H1 (cell line): ENCODE results near the gene ST6GALNAC4. TPM values are rescaled to one million over a fixed set of nuclear protein-coding genes. Genes with fewer than 3 reads are reported as not detected.

ENCODE experiments used
- ASH2L ChIP-seq: fragments of 200-600, 300-600 bp; sonication (generic); IDR thresholded peaks from one replicate; pipeline ENCODE4 v1.7.1; 2017; ENCODE audit warnings: low read length
- BACH1 ChIP-seq: IDR thresholded peaks from 2 replicates; pipeline ENCODE4 v1.6.1; 2012; ENCODE audit warnings: low read length, improper control_type of control experiment
- HDAC2 ChIP-seq, 2 experiments: fragments of 300-600 bp in 1 of 2; sonication (generic) in 1 of 2; IDR thresholded peaks; 2 replicates each; pipeline ENCODE4 v1.6.1; 2011 to 2012; ENCODE audit warnings: low read depth in 2 of 2, low read length in 2 of 2, mild to moderate bottlenecking in 2 of 2, moderate library complexity in 2 of 2, borderline replicate concordance in 1 of 2, inconsistent platforms in 1 of 2
- KDM5A ChIP-seq: fragments of 200-600 bp; IDR thresholded peaks from 2 replicates; pipeline ENCODE4 v1.7.1; 2012; ENCODE audit warnings: mild to moderate bottlenecking, low read length, inconsistent platforms, mixed read lengths
- POLR2A ChIP-seq, 2 experiments: IDR thresholded peaks; 1 replicate in 1 of 2; 2 replicates in 1 of 2; pipeline ENCODE4 v1.6.1; 2011; ENCODE audit warnings: low read depth in 2 of 2, low read length in 2 of 2, mild to moderate bottlenecking in 2 of 2; ENCODE audit errors: control extremely low read depth in 1 of 2
- SIN3A ChIP-seq, 2 experiments: IDR thresholded peaks in 1 of 2; conservative IDR thresholded peaks in 1 of 2; 2 replicates each; pipeline ENCODE4 v1.6.1; 2011 to 2012; ENCODE audit warnings: low read length in 2 of 2, improper control_type of control experiment in 1 of 2, low read depth in 1 of 2, mild to moderate bottlenecking in 1 of 2
- TAF1 ChIP-seq: IDR thresholded peaks from 2 replicates; pipeline ENCODE4 v1.6.1; 2011; ENCODE audit warnings: mild to moderate bottlenecking, low read depth, low read length
- polyA plus RNA-seq, 7 experiments: library from polyadenylated mRNA; depleted of rRNA in 3 of 7; stranded (reverse) in 5 of 7; unstranded in 2 of 7; fragments of >200 nt in 5 of 7; fragments of 200-250 nt in 2 of 7; gene quantifications; 1 replicate in 5 of 7; 2 replicates in 1 of 7; 4 replicates in 1 of 7; pipeline versions ENCODE4 v1.2.1 to v1.2.3, GENCODE V29; 2011 to 2013; ENCODE audit warnings: missing spikeins in 2 of 7, mixed read lengths in 2 of 7
- total RNA-seq: library from RNA; stranded (reverse); fragmentation: NEBNext Ultra II Directional; extraction: Animal tissue kit (Norgen Biotek cat#: 25700); gene quantifications from 2 replicates; pipeline ENCODE4 v1.2.1, GENCODE V29; 2021
- TF ChIP-seq, protein P1 (sequence below): IDR thresholded peaks from 2 replicates; pipeline ENCODE4 v1.6.1; 2012; ENCODE audit warnings: low read length, inconsistent platforms

ST6GALNAC4 gene
- total and polyA plus RNA-seq, 2 of the 8 experiments (the other 6 are each of a cell fraction or from before 2014, with no cell fraction given) = 21.8 to 34.1 TPM

DNA sequence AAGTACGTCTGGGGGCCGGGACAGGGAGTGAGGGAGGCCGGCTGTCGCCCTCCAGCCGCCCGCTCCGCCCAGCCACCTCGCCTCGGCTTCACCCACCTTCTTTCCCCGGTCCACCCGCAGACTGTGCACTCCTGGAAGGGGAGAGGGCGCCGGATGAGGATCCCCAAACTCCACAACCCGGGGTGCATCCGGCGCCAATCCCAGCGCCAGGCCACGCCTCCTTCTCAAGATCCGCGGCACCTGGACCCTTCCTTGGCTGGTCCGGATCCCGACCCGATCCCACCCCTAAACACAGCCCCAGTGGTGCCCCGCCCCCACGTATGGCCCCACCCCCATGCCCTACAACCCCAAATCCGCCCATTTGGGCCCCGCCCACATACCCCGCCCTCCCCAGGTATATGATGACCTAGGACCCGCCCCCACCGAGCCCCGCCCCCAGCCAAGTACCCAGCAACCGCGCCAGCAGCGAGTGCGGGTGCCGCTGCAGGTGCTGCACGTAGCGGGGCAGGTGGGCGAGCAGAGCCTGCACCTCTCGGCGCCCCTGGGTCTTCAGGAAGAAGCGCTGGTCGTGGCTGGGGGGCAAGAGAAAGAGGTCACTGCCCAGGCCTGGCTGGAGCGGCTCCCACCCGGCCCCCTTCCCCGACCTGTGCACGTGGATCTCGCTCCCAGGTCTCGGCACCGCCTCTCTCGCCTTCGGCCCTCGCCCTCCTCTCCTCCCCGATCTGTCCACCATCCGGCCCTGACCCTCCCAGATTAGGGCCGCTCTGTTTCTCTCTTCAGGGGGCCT is 10.6 kb upstream of the ST6GALNAC4 start (continued):
- TF ChIP-seq TAF1 (0 out of 2 replicates have a peak, but pooled peaks have one; percentile 44), ASH2L (no peak), HDAC2 (IDR thresholded peaks at IDR 0.05; ENCODE audit: borderline replicate concordance in 1 of 2, low read depth in 2 of 2, low read length in 2 of 2) (peak in 1 of 2 experiments; percentile 14; a peak in 1 of 4 replicates), POLR2A (IDR thresholded peaks at IDR 0.05; ENCODE audit: control extremely low read depth in 1 of 2, low read depth in 2 of 2, low read length in 2 of 2) (no peak; a peak in 2 of 3 replicates), BACH1 (no peak), SIN3A (conservative IDR thresholded peaks at IDR 0.05 in 1 of 2, IDR thresholded peaks at IDR 0.05 in 1 of 2; ENCODE audit: low read depth in 1 of 2, low read length in 2 of 2) (no peak; a peak in 1 of 4 replicates), KDM5A (no peak)
- TF ChIP-seq, protein P1, sequence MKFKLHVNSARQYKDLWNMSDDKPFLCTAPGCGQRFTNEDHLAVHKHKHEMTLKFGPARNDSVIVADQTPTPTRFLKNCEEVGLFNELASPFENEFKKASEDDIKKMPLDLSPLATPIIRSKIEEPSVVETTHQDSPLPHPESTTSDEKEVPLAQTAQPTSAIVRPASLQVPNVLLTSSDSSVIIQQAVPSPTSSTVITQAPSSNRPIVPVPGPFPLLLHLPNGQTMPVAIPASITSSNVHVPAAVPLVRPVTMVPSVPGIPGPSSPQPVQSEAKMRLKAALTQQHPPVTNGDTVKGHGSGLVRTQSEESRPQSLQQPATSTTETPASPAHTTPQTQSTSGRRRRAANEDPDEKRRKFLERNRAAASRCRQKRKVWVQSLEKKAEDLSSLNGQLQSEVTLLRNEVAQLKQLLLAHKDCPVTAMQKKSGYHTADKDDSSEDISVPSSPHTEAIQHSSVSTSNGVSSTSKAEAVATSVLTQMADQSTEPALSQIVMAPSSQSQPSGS = no peak
